Neutrophil (primary cell): Measurements from ENCODE around the gene NAAA.
"Not testable (repeated sequence)": the region's sequence is repeated elsewhere in the genome, so short reads cannot be mapped to it uniquely, and the experiment has no call there.

ENCODE experiments used
- H3K27ac ChIP-seq: fragments of 200-600 bp; sonication (generic); 2 replicates; pipeline ENCODE4 v1.5.1; 2016; ENCODE audit warnings: mild to moderate bottlenecking, moderate library complexity
- H3K27me3 ChIP-seq: fragments of 200-600 bp; sonication (generic); 2 replicates; pipeline ENCODE4 v1.6.0; 2016; ENCODE audit warnings: mild to moderate bottlenecking
- H3K36me3 ChIP-seq: fragments of 200-600 bp; sonication (generic); 2 replicates; pipeline ENCODE4 v1.5.1; 2017
- H3K4me1 ChIP-seq, 2 experiments: fragments of 200-600 bp in 1 of 2; sonication (generic) in 1 of 2; 1 replicate in 1 of 2; 2 replicates in 1 of 2; pipeline versions ENCODE4 v1.5.1 to v1.6.1; 2013 to 2016; ENCODE audit warnings: low read depth in 1 of 2, low read length in 1 of 2, mild to moderate bottlenecking in 1 of 2, moderate library complexity in 1 of 2; ENCODE audit not compliant: control insufficient read depth in 1 of 2, insufficient read depth in 1 of 2
- H3K4me3 ChIP-seq, 2 experiments: fragments of 200-600 bp in 1 of 2; sonication (generic) in 1 of 2; 1 replicate in 1 of 2; 2 replicates in 1 of 2; pipeline ENCODE4 v1.5.1; 2013 to 2016; ENCODE audit warnings: low read depth in 1 of 2, low read length in 1 of 2, mild to moderate bottlenecking in 1 of 2, moderate library complexity in 1 of 2
- H3K9me3 ChIP-seq: fragments of 200-600 bp; sonication (generic); 2 replicates; pipeline ENCODE4 v1.5.1; 2016
- CTCF ChIP-seq: fragments of 200-600 bp; sonication (generic); IDR thresholded peaks from 2 replicates; pipeline ENCODE4 v1.5.1; 2016; ENCODE audit warnings: antibody characterized with exemption

NAAA gene

GRCh38 chr4:75973766-75974165, 33.0 kb upstream of the NAAA start:
- no peak for TF ChIP-seq CTCF
- H3K4me3 ChIP-seq, result no peak overlapping the region
- H3K4me1 ChIP-seq, result no peaks in the 10 kb centered on the region
- H3K36me3 ChIP-seq, result peaks cover 65% of the 10 kb centered on the region
- H3K27ac ChIP-seq, result no peak overlapping the region
- no peaks in the 10 kb centered on the region for H3K9me3 ChIP-seq
- no peaks in the 10 kb centered on the region for H3K27me3 ChIP-seq

- Histone ChIP-seq H3K36me3 (peaks cover 84% of the 10 kb centered on the region), H3K4me3 (no peak overlapping the region), H3K9me3 (no peaks in the 10 kb centered on the region), H3K27ac (no peak overlapping the region), H3K4me1 (no peaks in the 10 kb centered on the region), H3K27me3 (no peaks in the 10 kb centered on the region)
- no peak for TF ChIP-seq CTCF
Measured at GRCh38 chr4:75968084-75968483, 27.3 kb upstream of the NAAA start.

- no peak for TF ChIP-seq CTCF
- H3K36me3 ChIP-seq, result peaks cover 73% of the 10 kb centered on the region
- no peaks in the 10 kb centered on the region for H3K9me3 ChIP-seq
- H3K27ac ChIP-seq, result no peak overlapping the region
- no peaks in the 10 kb centered on the region for H3K4me1 ChIP-seq
- H3K27me3 ChIP-seq, result no peaks in the 10 kb centered on the region
- H3K4me3 ChIP-seq, result no peak overlapping the region
Measured at GRCh38 chr4:75963558-75963957, 22.7 kb upstream of the NAAA start.

GRCh38 chr4:75962072-75962471, 21.3 kb upstream of the NAAA start:
- H3K4me3 ChIP-seq, H3K9me3 ChIP-seq, H3K27ac ChIP-seq, H3K27me3 ChIP-seq, H3K4me1 ChIP-seq: not testable (repeated sequence)
- H3K36me3 ChIP-seq, result peaks cover 72% of the 10 kb centered on the region

GRCh38 chr4:75958546-75958945, 17.7 kb upstream of the NAAA start:
- H3K36me3 ChIP-seq, result peaks cover 72% of the 10 kb centered on the region

GRCh38 chr4:75954811-75955210, 14.0 kb upstream of the NAAA start:
- H3K27ac ChIP-seq, H3K9me3 ChIP-seq, H3K27me3 ChIP-seq, H3K4me3 ChIP-seq, H3K4me1 ChIP-seq: not testable (repeated sequence)
- peaks cover 76% of the 10 kb centered on the region for H3K36me3 ChIP-seq

More at GRCh38 chr4:75958546-75958945, 17.7 kb upstream of the NAAA start:
- not testable (repeated sequence) for H3K4me3 ChIP-seq, H3K27ac ChIP-seq, H3K9me3 ChIP-seq, H3K4me1 ChIP-seq, H3K27me3 ChIP-seq

- Histone ChIP-seq H3K36me3 (peaks cover 78% of the 10 kb centered on the region), H3K4me1 (no peaks in the 10 kb centered on the region), H3K9me3 (no peaks in the 10 kb centered on the region), H3K27ac (no peak overlapping the region), H3K27me3 (no peaks in the 10 kb centered on the region), H3K4me3 (no peak overlapping the region)
- TF ChIP-seq CTCF, result no peak
Measured at GRCh38 chr4:75953509-75953908, 12.7 kb upstream of the NAAA start.
